WTC11 (cell line): ENCODE results near the gene FGFRL1. TPM values are rescaled to one million over a fixed set of nuclear protein-coding genes. Genes with fewer than 3 reads are reported as not detected.

Source experiments
- ATAC-seq: fragments of 200-7000 bp; cut with Tn5 transposase; 2 replicates; pipeline ENCODE4 v1.10.0; 2021; ENCODE audit warnings: mild to moderate bottlenecking, moderate library complexity
- CTCF ChIA-PET: fragments of 300-600 bp; sonication (Branson Sonifier 250); formaldehyde crosslinking; loops from one replicate; lab custom pipeline; 2021; ENCODE audit warnings: antibody characterized with exemption; lab: Charles Lee
- POLR2A ChIA-PET: fragments of 350-600 bp; sonication (Branson Sonifier 250); formaldehyde crosslinking; loops from one replicate; lab custom pipeline; 2021; ENCODE audit warnings: antibody characterized with exemption; lab: Charles Lee
- DNase-seq: peaks from one replicate; pipeline ENCODE4 v3.0.0; 2021; ENCODE audit warnings: low spot score
- H3K27ac Mint-ChIP-seq: 2 replicates; pipeline ENCODE4 v1.8.0; 2021; ENCODE audit warnings: mixed read lengths
- H3K27me3 Mint-ChIP-seq: 2 replicates; pipeline ENCODE4 v1.8.0; 2021; ENCODE audit warnings: low read depth, mild to moderate bottlenecking, moderate library complexity, mixed read lengths
- H3K36me3 Mint-ChIP-seq: 2 replicates; pipeline ENCODE4 v1.8.0; 2021; ENCODE audit warnings: mixed read lengths
- H3K4me1 Mint-ChIP-seq: 2 replicates; pipeline ENCODE4 v1.8.0; 2022; ENCODE audit warnings: mixed read lengths
- H3K4me3 Mint-ChIP-seq: 2 replicates; pipeline ENCODE4 v1.8.0; 2021; ENCODE audit warnings: mild to moderate bottlenecking, moderate library complexity, mixed read lengths
- H3K9me3 Mint-ChIP-seq: 2 replicates; pipeline ENCODE4 v1.8.0; 2021; ENCODE audit warnings: mixed read lengths
- CDX4 ChIP-seq: fragments of 250-450 bp; sonication (Bioruptor Pico); IDR thresholded peaks from 2 replicates; pipeline ENCODE4 v1.9.0; 2021; ENCODE audit warnings: moderate library complexity, mild to moderate bottlenecking, inconsistent platforms, borderline replicate concordance
- E2F4 ChIP-seq: sonication (generic); formaldehyde crosslinking; IDR thresholded peaks from 2 replicates; pipeline ENCODE4 v1.8.1; 2022; ENCODE audit warnings: low read depth, mild to moderate bottlenecking, moderate library complexity, missing genetic modification reagents, borderline replicate concordance
- ELF4 ChIP-seq: sonication (generic); formaldehyde crosslinking; IDR thresholded peaks from 2 replicates; pipeline ENCODE4 v1.8.1; 2022; ENCODE audit warnings: low read depth, mild to moderate bottlenecking, moderate library complexity, missing genetic modification reagents
- FOXJ3 ChIP-seq: sonication (generic); formaldehyde crosslinking; IDR thresholded peaks from 2 replicates; pipeline ENCODE4 v1.9.0; 2021; ENCODE audit warnings: missing genetic modification reagents, mild to moderate bottlenecking, borderline replicate concordance
- GTF2I ChIP-seq: fragments of 250-450 bp; sonication (Bioruptor Pico); conservative IDR thresholded peaks from 2 replicates; pipeline ENCODE4 v1.4.0; 2021; ENCODE audit warnings: mild to moderate bottlenecking
- HMGXB4 ChIP-seq: sonication (generic); formaldehyde crosslinking; IDR thresholded peaks from 2 replicates; pipeline ENCODE4 v1.8.1; 2023; ENCODE audit warnings: mild to moderate bottlenecking, moderate library complexity, missing genetic modification reagents
- JUN ChIP-seq: sonication (generic); formaldehyde crosslinking; IDR thresholded peaks from 2 replicates; pipeline ENCODE4 v1.8.0; 2023; ENCODE audit warnings: mild to moderate bottlenecking, missing genetic modification reagents
- MAX ChIP-seq: sonication (generic); formaldehyde crosslinking; IDR thresholded peaks from 2 replicates; pipeline ENCODE4 v1.8.0; 2022; ENCODE audit warnings: mild to moderate bottlenecking, missing genetic modification reagents
- OVOL2 ChIP-seq: fragments of 250-450 bp; sonication (Bioruptor Pico); IDR thresholded peaks from 2 replicates; pipeline ENCODE4 v1.9.0; 2021; ENCODE audit warnings: mild to moderate bottlenecking, borderline replicate concordance
- STAT6 ChIP-seq: sonication (generic); formaldehyde crosslinking; conservative IDR thresholded peaks from 2 replicates; pipeline ENCODE4 v1.8.1; 2023; ENCODE audit warnings: mild to moderate bottlenecking, low read depth, missing genetic modification reagents, moderate library complexity
- TEAD1 ChIP-seq: sonication (generic); formaldehyde crosslinking; IDR thresholded peaks from 2 replicates; pipeline ENCODE4 v1.8.0; 2022; ENCODE audit warnings: mild to moderate bottlenecking, missing genetic modification reagents
- TP53 ChIP-seq: sonication (generic); formaldehyde crosslinking; IDR thresholded peaks from 2 replicates; pipeline ENCODE4 v1.8.1; 2023; ENCODE audit warnings: mild to moderate bottlenecking, missing genetic modification reagents
- USF1 ChIP-seq: sonication (generic); formaldehyde crosslinking; IDR thresholded peaks from 2 replicates; pipeline ENCODE4 v1.8.0; 2022; ENCODE audit warnings: mild to moderate bottlenecking, missing genetic modification reagents
- ZNF138 ChIP-seq: sonication (generic); formaldehyde crosslinking; conservative IDR thresholded peaks from 2 replicates; pipeline ENCODE4 v1.8.1; 2022; ENCODE audit warnings: mild to moderate bottlenecking, moderate library complexity, missing genetic modification reagents
- ZNF263 ChIP-seq: sonication (generic); formaldehyde crosslinking; IDR thresholded peaks from 2 replicates; pipeline ENCODE4 v1.8.1; 2022; ENCODE audit warnings: low read depth, mild to moderate bottlenecking, moderate library complexity, missing genetic modification reagents
- ZNF425 ChIP-seq: fragments of 250-450 bp; sonication (Bioruptor Pico); conservative IDR thresholded peaks from 2 replicates; pipeline ENCODE4 v1.9.0; 2021; ENCODE audit warnings: mild to moderate bottlenecking
- ZNF512 ChIP-seq: sonication (generic); formaldehyde crosslinking; IDR thresholded peaks from 2 replicates; pipeline ENCODE4 v1.8.1; 2022; ENCODE audit warnings: missing genetic modification reagents, borderline replicate concordance
- ZSCAN18 ChIP-seq: fragments of 250-450 bp; sonication (Bioruptor Pico); IDR thresholded peaks from 2 replicates; pipeline ENCODE4 v2.1.2; 2022; ENCODE audit warnings: mild to moderate bottlenecking, moderate library complexity
- total RNA-seq: library from RNA; stranded (reverse); gene quantifications from 3 replicates; pipeline ENCODE4 v1.2.3, GENCODE V29; 2021

FGFRL1 gene
- total RNA-seq, 1 experiment from 2014 or later: 25.9 TPM

- DNase-seq (no peak), ATAC-seq (no peak)
- TF ChIP-seq TP53 (no peak), JUN (CRISPR knock-in tag) (no peak), USF1 (CRISPR knock-in tag) (no peak), ZSCAN18 (no peak), FOXJ3 (CRISPR knock-in tag) (no peak), ZNF263 (CRISPR knock-in tag) (no peak), ELF4 (no peak)
- H3K27ac Mint-ChIP-seq: no peak overlapping the region
- ChIA-PET CTCF (interaction anchor here (1.1 kb wide), 1 partner anchor 141 kb away, joined by 3 read pairs; no protein-coding TSS in a partner anchor), POLR2A (no interaction called here)
- H3K36me3 Mint-ChIP-seq: no peaks in the 10 kb centered on the region
- no peaks in the 10 kb centered on the region for H3K27me3 Mint-ChIP-seq
- no peak overlapping the region for H3K4me3 Mint-ChIP-seq
- no peaks in the 10 kb centered on the region for H3K4me1 Mint-ChIP-seq
- H3K9me3 Mint-ChIP-seq: no peaks in the 10 kb centered on the region
Measured at GRCh38 chr4:1031956-1032795, 20.8 kb downstream of the FGFRL1 start.

GRCh38 chr4:1032861-1033260, 21.4 kb downstream of the FGFRL1 start:
- POLR2A ChIA-PET: no interaction called here
- DNase-seq (no peak), ATAC-seq (no peak)
- H3K27me3 Mint-ChIP-seq: no peaks in the 10 kb centered on the region
- no peaks in the 10 kb centered on the region for H3K9me3 Mint-ChIP-seq
- no peak overlapping the region for H3K4me3 Mint-ChIP-seq
- H3K27ac Mint-ChIP-seq: no peak overlapping the region
- no peaks in the 10 kb centered on the region for H3K36me3 Mint-ChIP-seq
- CTCF ChIA-PET: interaction anchor here (0.7 to 1.3 kb wide), 3 partner anchors 106 to 516 kb away, joined by 3 read pairs; no protein-coding TSS in a partner anchor
- H3K4me1 Mint-ChIP-seq: no peaks in the 10 kb centered on the region
- TF ChIP-seq ZNF512 (CRISPR knock-in tag): no peak
- TF ChIP-seq ZNF138: no peak
- TF ChIP-seq FOXJ3 (CRISPR knock-in tag): no peak
- TF ChIP-seq ZNF425 (CRISPR knock-in tag): no peak
- no peak for TF ChIP-seq OVOL2
- TF ChIP-seq CDX4 (CRISPR knock-in tag): no peak
- TF ChIP-seq HMGXB4 (CRISPR knock-in tag): no peak
- TF ChIP-seq STAT6: no peak
- no peak for TF ChIP-seq E2F4
- no peak for TF ChIP-seq TEAD1 (CRISPR knock-in tag)
- TF ChIP-seq GTF2I (CRISPR knock-in tag): no peak
- no peak for TF ChIP-seq MAX (CRISPR knock-in tag)
